Epithelial cell of esophagus (primary cell): ENCODE results near the gene RBFOX1.

Experiments
- DNase-seq: peaks from one replicate; pipeline ENCODE4 v3.0.0; 2010; ENCODE audit warnings: low read depth
- H3K4me3 ChIP-seq: 2 replicates; pipeline ENCODE4 v1.5.1; 2011; ENCODE audit warnings: mild to moderate bottlenecking, low read length, control low read depth
- CTCF ChIP-seq: IDR thresholded peaks from 2 replicates; pipeline ENCODE4 v1.5.1; 2011; ENCODE audit warnings: low read depth, mild to moderate bottlenecking, low read length, control low read depth, inconsistent platforms; ENCODE audit not compliant: insufficient read depth; ENCODE audit errors: missing control alignments

The RBFOX1 gene

GRCh38 chr16:7506363-7506762, 173.7 kb downstream of the RBFOX1 start:
- no peak for DNase-seq
- no peak overlapping the region for H3K4me3 ChIP-seq
- no peak for TF ChIP-seq CTCF

GRCh38 chr16:7508656-7509055, 176.0 kb downstream of the RBFOX1 start:
- no peak for TF ChIP-seq CTCF
- no peak overlapping the region for H3K4me3 ChIP-seq
- DNase-seq = no peak

GRCh38 chr16:7509963-7510601, 177.4 kb downstream of the RBFOX1 start:
- no peak for TF ChIP-seq CTCF
- H3K4me3 ChIP-seq = no peak overlapping the region
- no peak for DNase-seq

- no peak for DNase-seq
- H3K4me3 ChIP-seq = no peak overlapping the region
- no peak for TF ChIP-seq CTCF
Observed at GRCh38 chr16:7511549-7512260, 179.1 kb downstream of the RBFOX1 start.

- no peak for DNase-seq
- no peak for TF ChIP-seq CTCF
- H3K4me3 ChIP-seq = no peak overlapping the region
Observed at GRCh38 chr16:7512503-7512902, 179.9 kb downstream of the RBFOX1 start.

- no peak for TF ChIP-seq CTCF
- no peak for DNase-seq
- no peak overlapping the region for H3K4me3 ChIP-seq
Observed at GRCh38 chr16:7513429-7513828, 180.8 kb downstream of the RBFOX1 start.

GRCh38 chr16:7515543-7515942, 182.9 kb downstream of the RBFOX1 start:
- no peak for TF ChIP-seq CTCF
- no peak overlapping the region for H3K4me3 ChIP-seq
- DNase-seq = no peak
